ENCODE results near the gene KRT85. TPM values are rescaled to one million over a fixed set of nuclear protein-coding genes. Genes with fewer than 3 reads are reported as not detected.
"Not testable (repeated sequence)": the region's sequence is repeated elsewhere in the genome, so short reads cannot be mapped to it uniquely, and the experiment has no call there.

KRT85 gene
- polyA plus RNA-seq, 4 donors, result 0.12 TPM; not detected in 3

DNA sequence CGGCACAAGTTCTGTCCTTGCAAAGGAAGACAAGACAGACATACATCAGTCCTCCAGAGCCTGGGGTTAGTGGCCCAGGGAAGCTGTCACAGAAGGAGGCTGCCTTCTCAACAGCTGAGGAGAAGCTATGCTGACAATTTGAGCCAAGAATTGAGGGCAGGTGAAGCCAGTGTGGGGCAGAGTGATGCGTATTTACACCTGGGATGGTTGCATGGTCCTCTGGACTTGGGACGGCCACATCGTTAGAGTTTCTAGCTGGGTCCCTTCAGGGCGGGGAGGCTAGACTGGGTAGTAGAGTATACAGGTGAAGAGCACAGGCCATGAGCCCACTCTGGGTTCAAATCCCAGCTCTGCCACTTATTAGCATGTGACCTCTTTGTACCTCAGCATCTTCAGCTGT lies 16.5 kb downstream of the KRT85 start:
- DNase-seq (ENCODE audit: low read depth in 4 of 4, low spot score in 3 of 4), result no peak

DNA sequence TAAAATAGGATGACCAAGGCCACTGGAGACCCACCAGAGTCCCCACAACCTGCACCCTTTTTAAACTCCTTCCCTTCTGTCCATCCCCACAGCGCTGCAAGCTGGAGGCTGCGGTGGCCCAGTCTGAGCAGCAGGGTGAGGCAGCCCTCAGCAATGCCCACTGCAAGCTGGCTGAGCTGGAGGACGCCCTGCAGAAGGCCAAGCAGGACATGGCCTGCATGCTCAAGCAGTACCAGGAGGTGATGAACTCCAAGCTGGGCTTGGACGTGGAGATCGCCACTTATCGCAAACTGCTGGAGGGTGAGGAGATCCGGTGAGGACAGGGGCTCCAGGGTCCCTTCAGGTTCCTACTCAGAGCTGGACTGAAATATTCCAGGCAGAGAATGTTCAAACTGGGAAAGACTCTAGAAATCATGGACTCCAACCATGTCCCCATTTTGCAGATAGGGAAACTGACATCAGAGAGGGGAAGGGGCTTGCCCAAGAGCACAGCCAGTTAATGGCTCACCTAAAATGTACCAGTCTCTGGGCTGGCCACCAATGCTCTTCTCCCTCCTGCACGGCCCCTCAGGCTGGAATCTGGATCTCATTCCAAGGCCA lies 17.2 kb downstream of the KRT85 start:
- no peak for DNase-seq (ENCODE audit: low read depth in 4 of 4, low spot score in 3 of 4)

DNA sequence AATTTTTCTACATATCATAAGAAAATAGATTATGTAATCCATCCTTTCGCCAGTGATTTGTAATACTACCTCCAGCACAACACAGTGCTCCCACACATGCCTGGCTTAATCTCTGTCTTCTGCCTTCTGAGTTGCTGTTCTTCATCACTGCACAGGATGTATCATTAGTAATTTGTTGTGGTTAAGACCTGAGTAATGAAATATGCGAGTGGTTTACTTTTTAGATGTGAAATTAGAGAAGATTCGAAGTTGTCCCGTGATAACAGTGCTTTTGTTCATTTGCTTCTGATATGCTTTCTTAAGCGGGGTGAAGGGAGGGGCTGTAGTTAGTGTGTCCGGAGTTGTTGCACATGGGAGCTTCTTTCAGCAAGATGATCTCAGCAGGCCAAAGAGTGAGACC lies 18.1 kb downstream of the KRT85 start:
- DNase-seq (ENCODE audit: low read depth in 4 of 4, low spot score in 3 of 4), result no peak

DNA sequence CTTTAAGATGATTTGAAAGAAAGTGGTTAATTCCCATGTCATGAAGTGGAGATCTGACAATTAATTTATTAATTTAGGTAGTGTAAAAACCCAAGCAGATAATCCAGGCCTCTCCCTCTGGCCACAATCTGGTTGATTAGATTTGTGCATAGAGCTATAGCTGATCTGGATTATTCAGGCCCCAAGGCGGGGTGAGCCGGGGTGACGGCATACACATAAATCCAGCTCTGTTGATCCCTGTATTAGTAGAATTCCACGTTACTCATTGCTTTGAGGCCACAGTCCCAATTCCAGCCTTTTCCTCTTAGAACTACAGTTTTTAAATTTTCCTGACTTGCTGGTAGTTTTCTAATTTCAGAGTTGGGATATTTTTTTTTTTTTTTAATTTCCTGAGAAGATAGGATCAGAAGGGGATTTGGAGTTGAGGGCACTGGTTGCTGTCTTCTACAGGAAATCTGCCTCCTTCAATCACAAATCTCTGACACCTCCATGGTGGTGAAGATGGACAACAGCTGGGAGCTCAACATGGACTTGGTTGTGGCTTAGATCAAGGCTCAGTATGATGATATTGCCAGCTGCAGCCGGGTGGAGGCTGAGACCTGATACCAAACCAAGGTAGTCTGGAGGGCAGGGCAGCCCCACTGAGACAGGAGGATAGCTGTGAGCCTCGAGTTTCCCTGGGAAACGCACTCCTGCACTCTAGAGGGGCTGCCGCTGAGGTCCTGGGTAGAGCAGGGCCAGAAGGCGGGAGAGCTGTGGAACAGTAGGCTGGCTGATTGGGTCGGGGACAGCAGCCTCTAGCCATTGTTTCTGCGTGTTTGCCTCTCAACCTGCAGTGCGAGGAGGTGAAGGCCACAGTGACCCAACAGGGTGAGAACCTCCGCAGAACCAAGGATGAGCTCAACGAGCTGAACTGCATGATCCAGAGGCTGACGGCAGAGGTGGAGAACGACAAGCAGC lies 19.4 kb downstream of the KRT85 start:
- no peak for DNase-seq (ENCODE audit: low read depth in 4 of 4, low spot score in 3 of 4)

DNA sequence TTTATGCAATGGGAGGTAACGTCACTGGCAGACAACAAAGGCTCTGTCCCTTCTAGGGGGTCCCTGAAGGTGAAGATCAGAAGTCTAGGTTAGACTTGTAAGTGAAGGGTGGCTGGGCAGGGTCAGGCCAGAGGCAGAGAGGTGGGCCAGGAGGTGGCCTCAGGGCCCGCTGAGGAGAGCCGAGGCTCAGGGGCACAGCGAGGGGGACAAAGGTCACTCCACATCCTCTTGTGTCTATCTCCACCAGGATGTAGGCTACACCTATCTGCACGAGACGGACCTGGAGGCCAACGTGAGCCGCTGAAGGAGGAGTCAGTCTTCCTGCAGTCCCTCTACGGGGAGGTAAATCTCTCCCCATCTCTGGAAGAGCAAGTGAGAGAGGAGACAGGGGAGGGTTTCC lies 20.3 kb downstream of the KRT85 start:
- DNase-seq (ENCODE audit: low read depth in 4 of 4, low spot score in 3 of 4), result no peak

DNA sequence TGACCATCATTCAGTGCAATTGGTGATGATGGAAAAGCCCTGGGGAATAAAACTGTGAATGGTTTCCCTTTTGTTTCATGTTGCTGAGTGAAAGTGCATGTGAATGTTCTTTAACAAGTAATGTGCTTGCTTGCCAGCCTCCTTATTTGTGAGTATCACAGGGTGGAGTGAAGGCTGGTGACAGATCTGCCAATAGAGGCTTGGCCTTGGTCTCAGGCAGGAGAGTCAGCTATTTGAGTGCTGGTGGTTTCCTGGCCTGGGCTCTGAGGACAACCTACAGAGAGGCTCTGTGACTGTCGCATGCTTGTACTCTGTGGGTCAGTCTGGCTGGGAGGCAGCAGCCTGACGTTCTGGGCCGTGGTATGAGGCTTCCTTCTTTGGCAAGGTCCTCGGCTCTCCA lies 20.7 kb downstream of the KRT85 start:
- DNase-seq (ENCODE audit: low read depth in 4 of 4, low spot score in 3 of 4), result no peak

DNA sequence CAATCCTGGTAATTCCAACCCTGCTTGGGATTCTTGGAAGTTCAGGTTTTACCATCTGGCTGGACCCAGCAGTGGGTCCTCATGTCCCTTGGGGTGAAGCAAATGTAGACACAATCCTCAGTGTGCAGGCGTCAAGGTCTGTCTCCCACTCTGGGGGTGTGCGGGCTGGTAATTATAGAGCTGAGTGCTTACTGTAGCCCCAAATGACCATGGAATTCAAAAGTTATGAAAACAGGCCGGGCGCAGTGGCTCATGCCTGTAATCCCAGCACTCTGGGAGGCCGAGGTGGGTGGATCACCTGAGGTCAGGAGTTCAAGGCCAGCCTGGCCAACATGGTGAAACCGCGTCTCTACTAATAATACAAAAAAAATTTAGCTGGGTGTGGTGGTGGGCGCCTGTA lies 22.2 kb downstream of the KRT85 start:
- DNase-seq (ENCODE audit: low read depth in 4 of 4, low spot score in 3 of 4), result not testable (repeated sequence)

DNA sequence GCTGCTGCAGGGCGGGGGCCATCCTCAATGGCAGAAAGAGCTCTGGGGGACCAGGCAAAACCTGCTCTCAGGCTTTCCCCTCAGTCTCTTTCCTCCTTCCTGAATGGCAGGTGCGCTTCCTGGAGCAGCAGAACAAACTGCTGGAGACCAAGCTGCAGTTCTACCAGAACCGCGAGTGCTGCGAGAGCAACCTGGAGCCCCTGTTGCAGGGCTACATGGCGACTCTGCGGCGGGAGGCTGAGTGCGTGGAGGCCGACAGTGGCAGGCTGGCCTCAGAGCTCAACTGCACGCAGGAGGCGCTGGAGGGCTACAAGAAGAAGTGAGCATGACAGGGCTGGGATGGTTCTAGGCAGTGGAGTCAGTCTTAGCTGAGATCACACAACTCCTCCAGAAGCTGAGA lies 23.2 kb downstream of the KRT85 start:
- no peak for DNase-seq (ENCODE audit: low read depth in 4 of 4, low spot score in 3 of 4)

DNA sequence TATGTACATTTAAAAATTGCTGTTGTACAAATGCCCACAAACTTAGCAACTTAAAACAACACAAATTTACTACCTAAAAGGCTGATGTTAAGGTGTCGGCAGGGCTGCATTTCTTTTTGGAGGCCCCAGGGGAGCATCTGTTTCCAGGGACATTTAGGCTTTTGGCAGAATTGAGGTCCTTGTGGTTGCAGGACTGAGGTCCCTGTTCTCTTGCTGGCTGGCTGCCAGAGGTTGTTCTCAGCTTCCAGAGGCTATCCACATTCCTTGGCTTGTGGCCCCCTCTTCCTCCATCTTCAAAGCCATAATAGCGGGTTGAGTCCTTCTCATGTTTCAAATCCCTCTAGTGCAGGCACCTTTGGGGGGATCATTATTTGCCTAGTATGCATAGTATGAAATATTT lies 23.7 kb downstream of the KRT85 start:
- DNase-seq (ENCODE audit: low read depth in 4 of 4, low spot score in 3 of 4), result no peak

DNA sequence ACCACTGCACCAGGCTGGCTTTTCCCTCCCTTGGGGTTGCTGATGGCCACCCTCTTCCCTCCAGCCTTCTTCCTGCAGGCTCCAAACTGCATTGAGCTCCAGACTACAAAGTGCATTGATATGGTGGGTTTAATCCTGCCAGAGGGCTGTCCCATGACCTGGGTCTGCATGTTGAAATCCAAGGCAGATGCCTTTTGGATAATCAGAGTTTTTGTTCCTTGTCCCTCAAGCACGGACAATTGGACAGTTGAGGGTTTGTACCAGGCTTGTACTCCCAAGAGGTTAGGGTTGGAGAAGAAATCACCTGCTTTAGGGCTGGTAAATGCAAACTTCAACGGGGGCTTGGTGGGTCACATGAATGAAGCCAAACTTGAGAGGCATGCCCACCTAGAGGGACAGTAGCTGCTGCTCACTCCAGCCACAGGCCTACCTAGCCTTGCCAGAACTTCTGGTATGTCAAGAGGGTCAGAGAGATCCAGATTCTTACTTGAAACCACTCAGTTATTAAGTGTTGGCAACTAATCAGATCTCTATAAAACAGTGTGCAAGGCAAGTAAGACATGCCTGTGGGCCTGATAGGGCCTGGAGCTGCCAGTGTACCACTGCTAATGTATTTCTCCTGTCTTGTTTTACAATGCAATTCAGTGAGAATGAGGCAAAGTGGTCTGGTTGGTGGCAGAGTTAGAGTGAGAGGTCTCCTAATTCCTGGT lies 24.3 kb downstream of the KRT85 start:
- no peak for DNase-seq (ENCODE audit: low read depth in 4 of 4, low spot score in 3 of 4)

DNA sequence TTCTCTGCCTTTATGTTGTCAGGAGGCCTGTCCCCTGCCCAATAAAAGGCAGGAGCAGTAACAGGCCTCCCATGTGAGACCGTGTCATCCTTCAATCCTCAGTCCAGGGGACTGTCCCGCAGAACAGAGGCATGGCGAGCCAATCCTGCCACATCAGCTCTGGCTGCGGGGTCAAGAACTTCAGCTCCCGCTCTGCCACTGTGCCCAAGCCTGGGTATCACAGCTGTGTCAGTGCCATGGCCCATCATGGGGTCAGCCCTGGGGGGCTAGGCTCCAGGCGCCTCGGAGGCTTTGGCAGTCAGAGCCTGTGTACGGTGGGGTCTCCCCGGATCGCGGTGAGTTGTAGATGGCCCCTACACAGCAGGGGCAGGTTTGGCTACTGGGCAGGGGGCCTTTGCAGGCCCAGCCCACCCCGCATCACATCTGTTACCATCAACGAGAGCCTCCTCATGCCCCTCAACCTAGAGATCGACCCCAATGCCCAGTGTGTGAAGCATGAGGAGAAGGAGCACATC lies 26.2 kb downstream of the KRT85 start:
- DNase-seq (ENCODE audit: low read depth in 4 of 4, low spot score in 3 of 4), result no peak

DNA sequence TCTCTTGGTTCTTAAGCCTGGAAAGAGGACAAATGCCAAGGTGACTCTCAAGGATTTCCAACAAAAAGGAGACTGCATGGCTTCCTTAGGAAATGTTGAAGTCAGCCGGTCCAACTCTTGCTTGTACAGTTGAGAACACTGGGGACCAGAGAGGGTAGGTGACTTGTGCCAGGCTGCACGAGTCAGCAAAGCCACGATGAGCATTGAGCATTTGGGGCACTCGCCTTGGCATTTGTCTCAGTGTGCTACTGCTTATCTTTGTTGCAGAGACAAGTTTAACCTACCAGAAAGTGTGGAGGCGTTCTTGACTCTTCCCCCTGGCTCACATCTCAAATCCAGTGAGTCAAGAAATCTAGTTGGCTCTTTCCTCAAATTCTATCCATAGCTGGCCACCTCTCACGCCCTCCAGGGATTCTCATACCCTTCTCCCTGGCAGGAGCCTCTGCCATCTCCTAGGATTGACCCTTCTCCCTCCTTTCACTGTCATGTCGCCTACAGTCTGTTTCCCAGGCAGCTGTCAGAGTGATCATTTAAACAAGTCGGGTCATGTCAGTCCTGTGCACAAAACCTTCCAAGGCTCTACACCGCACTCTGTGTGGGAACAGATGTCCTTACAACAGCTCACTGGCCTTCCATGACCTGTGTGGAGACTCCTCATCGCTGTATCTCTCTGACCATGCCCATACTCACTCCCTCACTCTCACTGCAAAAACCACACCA lies 28.9 kb downstream of the KRT85 start:
- no peak for DNase-seq (ENCODE audit: low read depth in 4 of 4, low spot score in 3 of 4)

DNA sequence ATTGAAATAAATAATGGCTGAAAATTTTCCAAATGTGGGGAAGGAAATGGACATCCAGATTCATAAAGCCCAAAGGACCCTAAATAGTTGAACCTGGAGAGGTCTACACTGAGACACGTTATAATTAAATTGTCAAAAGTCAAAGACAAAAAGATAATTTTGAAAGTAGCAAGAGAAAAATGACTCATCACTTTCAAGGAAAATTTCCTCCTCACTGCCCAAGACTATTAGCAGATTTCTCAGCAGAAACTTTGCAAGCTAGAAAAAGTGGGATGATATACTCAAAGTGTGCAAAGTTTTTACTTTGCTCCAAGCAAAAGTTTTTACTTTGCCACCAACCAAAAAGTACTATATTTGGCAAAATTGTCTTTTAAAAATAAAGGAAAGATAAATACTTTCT lies 30.2 kb downstream of the KRT85 start:
- no peak for DNase-seq (ENCODE audit: low read depth in 4 of 4, low spot score in 3 of 4)

DNA sequence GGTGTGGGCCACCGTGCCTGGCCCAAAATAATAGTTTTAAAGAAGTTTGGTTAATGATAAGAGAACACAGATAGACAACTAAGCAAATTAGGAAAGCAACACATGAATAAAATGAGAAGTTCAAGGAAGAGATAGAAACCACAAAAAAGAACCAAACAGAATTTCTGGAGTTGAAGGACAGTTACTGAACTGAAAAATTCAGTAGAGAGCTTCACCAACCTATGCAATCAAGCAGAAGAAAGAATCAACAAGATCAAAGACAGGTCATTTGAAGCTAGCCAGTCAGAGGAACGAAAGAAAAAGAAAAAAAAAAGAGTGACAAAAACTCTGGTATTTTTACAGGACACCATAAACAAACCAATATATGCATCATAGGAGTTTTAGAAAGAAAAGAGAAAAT lies 30.6 kb downstream of the KRT85 start:
- DNase-seq (ENCODE audit: low read depth in 4 of 4, low spot score in 3 of 4), result no peak

DNA sequence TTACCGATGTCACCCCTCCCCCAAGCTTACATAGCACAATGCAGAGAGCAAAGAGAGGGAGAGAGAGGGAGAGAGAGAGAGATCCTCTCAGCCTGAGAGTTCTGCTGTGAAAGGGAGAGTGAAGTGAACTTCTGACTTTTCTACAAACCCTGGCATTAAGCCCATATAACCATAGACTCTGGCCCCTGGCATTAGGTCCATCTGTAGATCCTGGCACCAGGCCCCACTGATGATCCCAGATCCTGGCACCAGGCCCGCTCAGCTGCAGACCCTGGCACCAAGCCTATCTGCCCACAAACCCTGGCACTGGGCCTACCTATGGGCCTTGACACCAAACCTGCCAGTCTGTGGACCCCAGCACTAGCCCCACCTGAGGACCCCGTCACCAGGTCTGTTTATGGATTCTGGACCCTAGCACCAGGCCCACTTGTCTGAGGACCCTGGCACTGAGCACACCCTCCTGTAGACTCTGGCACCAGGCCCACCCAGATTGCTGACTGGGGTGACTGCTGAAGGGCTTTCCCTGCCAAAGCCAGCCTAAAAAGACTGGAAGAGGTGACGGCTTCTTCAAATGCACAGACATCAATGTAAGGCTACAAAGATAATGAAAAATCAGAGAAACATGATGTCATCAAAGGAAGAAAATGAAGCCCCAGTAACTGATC lies 31.6 kb downstream of the KRT85 start:
- no peak for DNase-seq (ENCODE audit: low read depth in 4 of 4, low spot score in 3 of 4)

DNA sequence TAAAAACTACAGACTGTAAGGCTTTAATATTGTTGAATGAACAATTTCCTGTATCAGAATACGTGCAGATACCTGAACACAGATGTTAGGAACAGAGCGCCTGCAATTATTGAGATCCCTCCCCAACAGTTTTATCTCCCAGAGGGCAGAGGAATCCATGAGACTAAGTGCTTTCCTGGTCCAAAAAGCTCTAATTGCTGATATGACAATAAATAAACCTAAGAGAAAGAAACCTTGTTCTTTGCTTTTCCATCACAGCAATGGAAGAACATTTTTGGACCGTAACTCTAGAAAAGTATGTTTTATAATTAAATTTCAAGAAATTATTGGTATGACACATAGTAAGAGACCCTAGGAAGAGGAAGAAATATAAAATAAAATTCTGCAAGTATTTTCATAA lies 33.1 kb downstream of the KRT85 start:
- no peak for DNase-seq (ENCODE audit: low read depth in 4 of 4, low spot score in 3 of 4)

DNA sequence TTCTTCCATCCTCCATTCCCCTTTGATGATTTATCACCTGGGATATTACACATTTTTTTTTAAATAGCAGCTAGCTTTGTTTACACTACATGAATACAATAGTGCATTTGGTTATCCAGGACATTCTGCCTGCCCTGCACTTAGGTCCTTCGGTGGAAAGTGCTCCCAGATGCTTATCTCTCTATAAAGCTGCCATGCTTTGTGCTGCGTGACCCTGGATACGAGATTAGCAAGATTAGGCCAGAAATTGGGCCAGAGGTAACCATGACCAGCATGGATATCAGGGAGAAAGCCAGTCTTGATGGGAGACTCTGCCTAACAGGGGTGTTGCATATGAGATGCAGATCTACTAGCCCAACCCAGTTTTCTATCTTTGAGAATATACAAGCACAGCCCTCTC lies 34.0 kb downstream of the KRT85 start:
- no peak for DNase-seq (ENCODE audit: low read depth in 4 of 4, low spot score in 3 of 4)

DNA sequence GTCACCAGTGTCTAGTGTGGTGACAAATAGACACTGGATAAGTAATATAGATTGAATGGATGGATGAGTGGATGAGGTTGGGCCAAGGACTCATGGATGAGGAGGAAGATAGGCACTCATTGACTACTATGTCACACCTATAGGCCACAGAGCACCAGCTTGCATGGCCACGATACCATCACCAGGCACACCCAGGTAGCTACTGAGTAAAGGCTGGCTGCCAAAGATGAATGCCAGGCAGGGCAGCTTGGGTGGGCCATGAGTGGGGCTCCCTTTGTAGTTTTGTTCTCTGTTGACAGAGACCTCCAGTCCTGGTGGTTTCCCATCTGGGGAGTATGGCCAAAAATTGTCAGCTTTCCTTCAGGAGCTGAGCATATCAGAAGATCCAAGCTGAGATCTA lies 34.9 kb downstream of the KRT85 start:
- DNase-seq (ENCODE audit: low read depth in 4 of 4, low spot score in 3 of 4), result no peak

DNA sequence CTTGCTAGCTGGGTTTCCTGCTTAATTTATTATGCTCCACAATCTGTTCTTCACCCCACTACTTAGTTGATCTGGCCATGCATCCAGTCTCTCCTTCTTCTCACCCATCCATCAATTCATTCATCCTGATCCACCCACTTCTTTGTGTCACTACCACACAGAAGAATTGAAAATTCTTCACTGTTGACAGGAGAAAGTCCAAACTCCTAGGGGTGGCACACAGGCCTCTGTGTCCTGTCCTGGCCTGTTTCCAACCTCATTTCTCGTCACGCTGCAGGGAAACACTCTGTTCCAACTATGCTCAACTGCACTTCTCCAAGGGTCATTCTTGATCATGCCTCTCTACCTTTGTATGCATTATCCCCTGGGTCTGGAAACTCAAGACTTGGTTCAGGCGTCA lies 35.4 kb downstream of the KRT85 start:
- DNase-seq (ENCODE audit: low read depth in 4 of 4, low spot score in 3 of 4), result no peak

DNA sequence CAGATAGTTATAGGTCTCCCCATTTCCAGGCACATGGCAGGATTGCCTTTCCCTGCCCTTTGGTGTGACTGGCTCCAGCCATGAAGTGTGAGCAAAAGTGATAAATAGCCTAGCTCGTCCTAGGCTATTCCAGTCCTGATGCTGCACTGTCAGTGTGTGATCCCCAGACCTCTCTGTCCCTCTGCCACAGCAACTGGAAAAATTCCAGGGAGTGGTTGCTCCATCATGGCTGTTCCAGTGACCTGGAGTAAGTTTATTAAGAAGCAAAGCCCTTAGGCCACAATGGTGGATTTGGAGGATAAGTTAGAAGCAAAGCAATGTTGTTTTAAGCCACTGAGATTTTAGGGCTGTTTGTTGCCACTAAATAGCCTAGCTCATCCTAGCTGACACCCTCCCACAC lies 36.2 kb downstream of the KRT85 start:
- DNase-seq (ENCODE audit: low read depth in 4 of 4, low spot score in 3 of 4), result no peak
